GM19397 (cell line): ENCODE measurements around the gene ERBB4.
"Not testable (repeated sequence)": the region's sequence is repeated elsewhere in the genome, so short reads cannot be mapped to it uniquely, and the experiment has no call there.

ENCODE experiments used
- ATAC-seq: cut with Tn5 transposase; IDR thresholded peaks from one replicate; pipeline ENCODE4 v1.9.1; 2021; ENCODE audit warnings: mild to moderate bottlenecking, moderate library complexity; ENCODE audit not compliant: unreplicated experiment

The ERBB4 gene

GRCh38 chr2:212153923-212154322 lies 384.7 kb downstream of the ERBB4 start:
- ATAC-seq = no peak

GRCh38 chr2:212147921-212148513 lies 390.6 kb downstream of the ERBB4 start:
- no peak for ATAC-seq

GRCh38 chr2:212146416-212146815 lies 392.2 kb downstream of the ERBB4 start:
- no peak for ATAC-seq

GRCh38 chr2:212145121-212145520 lies 393.5 kb downstream of the ERBB4 start:
- no peak for ATAC-seq

GRCh38 chr2:212142631-212143030 lies 396.0 kb downstream of the ERBB4 start:
- ATAC-seq = no peak

- no peak for ATAC-seq
Observed at GRCh38 chr2:212141499-212141898, 397.1 kb downstream of the ERBB4 start.

- no peak for ATAC-seq
Observed at GRCh38 chr2:212136216-212136795, 402.3 kb downstream of the ERBB4 start.

- no peak for ATAC-seq
Observed at GRCh38 chr2:212135739-212136138, 402.9 kb downstream of the ERBB4 start.

- ATAC-seq = no peak
Observed at GRCh38 chr2:212133337-212133736, 405.3 kb downstream of the ERBB4 start.

GRCh38 chr2:212124598-212124997 lies 414.0 kb downstream of the ERBB4 start:
- ATAC-seq = no peak

- ATAC-seq = no peak
Observed at GRCh38 chr2:212119591-212119990, 419.0 kb downstream of the ERBB4 start.

GRCh38 chr2:212117926-212118325 lies 420.7 kb downstream of the ERBB4 start:
- ATAC-seq = no peak

GRCh38 chr2:212114489-212114888 lies 424.1 kb downstream of the ERBB4 start:
- no peak for ATAC-seq

- ATAC-seq = no peak
Observed at GRCh38 chr2:212112401-212112800, 426.2 kb downstream of the ERBB4 start.

- ATAC-seq = no peak
Observed at GRCh38 chr2:212109792-212110680, 428.6 kb downstream of the ERBB4 start.

- ATAC-seq = no peak
Observed at GRCh38 chr2:212109217-212109616, 429.4 kb downstream of the ERBB4 start.

GRCh38 chr2:212107989-212108388 lies 430.6 kb downstream of the ERBB4 start:
- ATAC-seq = no peak

GRCh38 chr2:212107014-212107413 lies 431.6 kb downstream of the ERBB4 start:
- no peak for ATAC-seq

- not testable (repeated sequence) for ATAC-seq
Observed at GRCh38 chr2:212106536-212106935, 432.1 kb downstream of the ERBB4 start.

- no peak for ATAC-seq
Observed at GRCh38 chr2:212099658-212100057, 438.9 kb downstream of the ERBB4 start.

- no peak for ATAC-seq
Observed at GRCh38 chr2:212098966-212099365, 439.6 kb downstream of the ERBB4 start.

- ATAC-seq = no peak
Observed at GRCh38 chr2:212097001-212097400, 441.6 kb downstream of the ERBB4 start.
